Endothelial cell of umbilical vein (primary cell): ENCODE measurements around the gene ZNF800.

Experiments used
- CTCF ChIP-seq, 2 donors: IDR thresholded peaks; 1 replicate in 1 of 2; 2 replicates in 1 of 2; pipeline ENCODE4 v1.5.1; 2011; ENCODE audit warnings: low read length in 2 of 2, mild to moderate bottlenecking in 2 of 2, moderate library complexity in 2 of 2, control low read depth in 1 of 2, inconsistent platforms in 1 of 2, low read depth in 1 of 2; ENCODE audit not compliant: insufficient read depth in 1 of 2; ENCODE audit errors: extremely low read depth in 1 of 2
- EZH2 ChIP-seq: IDR thresholded peaks from 2 replicates; pipeline ENCODE4 v1.6.1; 2012; ENCODE audit warnings: borderline replicate concordance, low read depth, mild to moderate bottlenecking, moderate library complexity, low read length, inconsistent platforms; ENCODE audit not compliant: severe bottlenecking
- GATA2 ChIP-seq: IDR thresholded peaks from 2 replicates; pipeline ENCODE4 v1.7.0; 2011; ENCODE audit warnings: low read depth, mild to moderate bottlenecking, moderate library complexity, mixed read lengths, low read length; ENCODE audit not compliant: insufficient read length, insufficient read depth
- JUN ChIP-seq: IDR thresholded peaks from 2 replicates; pipeline ENCODE4 v1.6.1; 2011; ENCODE audit warnings: borderline replicate concordance, low read depth; ENCODE audit not compliant: insufficient read length, insufficient read depth
- MAX ChIP-seq: IDR thresholded peaks from 2 replicates; pipeline ENCODE4 v1.6.1; 2011; ENCODE audit not compliant: insufficient read depth, insufficient read length
- MYC ChIP-seq: IDR thresholded peaks from one replicate; pipeline ENCODE4 v1.6.1; 2011; ENCODE audit warnings: mild to moderate bottlenecking, low read depth, low read length
- POLR2A ChIP-seq: IDR thresholded peaks from 2 replicates; pipeline ENCODE4 v1.6.1; 2012; ENCODE audit warnings: low read depth, mild to moderate bottlenecking, control low read depth, low read length
- POLR2AphosphoS5 ChIP-seq: IDR thresholded peaks from 2 replicates; pipeline ENCODE4 v1.6.1; 2012; ENCODE audit warnings: low read depth, mild to moderate bottlenecking, control low read depth, low read length, moderate library complexity; ENCODE audit not compliant: insufficient read depth

GRCh38 chr7:127338122-127338521 is 54.4 kb downstream of the ZNF800 start:
- TF ChIP-seq POLR2AphosphoS5, result no peak
- no peak for TF ChIP-seq CTCF (IDR thresholded peaks at IDR 0.05; ENCODE audit: extremely low read depth in 1 of 2, insufficient read depth in 1 of 2, low read depth in 1 of 2, low read length in 2 of 2)
- no peak for TF ChIP-seq EZH2
- TF ChIP-seq POLR2A, result no peak
- TF ChIP-seq GATA2, result no peak
- TF ChIP-seq MYC, result no peak
- no peak for TF ChIP-seq MAX
- no peak for TF ChIP-seq JUN
